ENCODE data around the gene SMIM38. TPM values are rescaled to one million over a fixed set of nuclear protein-coding genes. Genes with fewer than 3 reads are reported as not detected.

SMIM38 gene
- total RNA-seq, 1 donor from 2014 or later: 0.26 TPM

- Histone ChIP-seq H3K27me3 (ENCODE audit: control insufficient read depth, insufficient read depth, low read length) (peaks cover 2% of the 10 kb centered on the region), H3K36me3 (ENCODE audit: control insufficient read depth, insufficient read depth, low read length) (no peaks in the 10 kb centered on the region), H3K4me3 (ENCODE audit: low read depth, low read length) (no peak overlapping the region)
- DNase-seq (ENCODE audit: low read depth): peak; percentile 78
- TF ChIP-seq CTCF (IDR thresholded peaks at IDR 0.05; ENCODE audit: insufficient read depth, low read length, severe bottlenecking): no peak
- no peak for FAIRE-seq
Observed at GRCh38 chr11:69166218-69167115, 10.7 kb downstream of the SMIM38 start.

DNA sequence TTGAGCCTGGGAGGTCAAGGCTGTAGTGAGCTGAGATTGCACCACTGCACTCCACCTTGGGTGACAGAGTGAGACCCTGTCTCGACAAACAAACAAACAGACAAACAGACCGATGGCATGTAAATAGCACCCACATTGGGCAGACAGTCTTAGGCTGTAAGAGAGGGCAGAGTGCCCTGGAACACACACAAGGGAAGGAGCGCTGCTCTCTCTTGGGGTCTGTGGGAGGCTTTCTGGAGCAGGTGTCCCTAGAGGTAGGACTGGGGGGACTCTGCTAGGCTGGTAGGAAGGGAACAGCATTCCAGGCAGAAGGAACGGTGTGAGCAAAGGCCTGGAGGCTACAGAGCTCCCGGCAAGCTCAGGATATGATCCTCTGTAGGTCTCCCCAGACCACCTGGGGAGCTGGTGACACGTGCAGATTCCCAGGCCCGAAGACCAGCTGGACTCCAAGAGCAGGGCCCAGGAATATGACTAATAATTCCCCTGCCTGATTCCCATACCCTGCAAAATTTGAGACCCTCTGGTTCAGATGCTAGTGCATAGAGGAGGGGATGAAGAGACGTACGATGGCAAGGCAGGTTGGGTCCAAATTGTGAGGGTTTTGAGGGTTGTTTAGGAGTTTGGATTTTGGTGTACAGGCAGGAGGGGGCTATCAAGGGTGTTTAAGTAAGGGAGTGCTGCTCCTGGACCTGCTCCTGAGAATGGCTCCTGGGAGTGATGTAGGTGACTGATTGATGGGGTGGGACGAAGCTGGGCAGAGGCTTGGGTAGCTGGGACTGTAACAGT is 11.6 kb downstream of the SMIM38 start:
- FAIRE-seq: no peak
- Histone ChIP-seq H3K27me3 (ENCODE audit: control insufficient read depth, insufficient read depth, low read length) (peaks cover 2% of the 10 kb centered on the region), H3K36me3 (ENCODE audit: control insufficient read depth, insufficient read depth, low read length) (no peaks in the 10 kb centered on the region), H3K4me3 (ENCODE audit: low read depth, low read length) (no peak overlapping the region)
- no peak for TF ChIP-seq CTCF (IDR thresholded peaks at IDR 0.05; ENCODE audit: insufficient read depth, low read length, severe bottlenecking)
- DNase-seq (ENCODE audit: low read depth): no peak

DNA sequence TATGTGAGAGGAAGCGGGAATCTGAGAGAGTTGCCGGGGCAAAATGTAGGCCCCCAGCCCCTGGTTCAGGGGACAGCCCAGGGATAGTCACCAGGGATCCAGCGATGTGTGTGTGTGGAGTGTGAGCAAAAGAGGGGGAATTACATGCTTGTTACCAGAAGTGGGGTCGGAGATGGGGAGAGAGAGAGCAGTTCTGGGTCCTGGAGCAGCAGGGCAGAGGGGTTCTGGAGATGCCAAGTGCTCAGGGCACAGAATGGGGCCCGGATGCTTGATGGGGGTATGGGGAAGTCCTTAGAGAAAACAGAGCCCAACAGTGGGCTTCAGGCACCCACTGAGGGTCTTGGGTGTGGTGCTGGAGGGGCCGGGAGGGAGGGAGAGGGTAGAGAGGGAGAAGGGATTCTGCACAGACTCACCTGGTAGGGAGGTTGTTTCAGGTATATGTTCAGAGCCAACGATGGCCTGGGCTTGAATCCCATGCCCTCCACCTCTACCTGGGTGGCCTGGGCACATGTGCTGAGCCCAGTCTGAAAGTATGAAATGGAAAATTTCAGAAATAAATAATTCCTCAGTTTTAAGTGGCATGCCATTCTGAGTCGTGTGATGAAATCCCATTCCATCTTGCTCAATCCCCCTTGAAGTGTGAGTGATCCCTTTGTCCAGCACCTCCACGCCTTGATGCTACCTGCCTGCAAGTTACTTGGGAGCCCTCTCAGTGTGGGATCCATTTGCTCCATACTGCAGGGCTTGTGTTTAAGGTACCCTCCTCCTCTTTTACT is 12.4 kb downstream of the SMIM38 start:
- Histone ChIP-seq H3K4me3 (ENCODE audit: low read depth, low read length) (no peak overlapping the region), H3K27me3 (ENCODE audit: control insufficient read depth, insufficient read depth, low read length) (peaks cover 2% of the 10 kb centered on the region), H3K36me3 (ENCODE audit: control insufficient read depth, insufficient read depth, low read length) (no peaks in the 10 kb centered on the region)
- FAIRE-seq (no peak), DNase-seq (ENCODE audit: low read depth) (peak; percentile 49)
- no peak for TF ChIP-seq CTCF (IDR thresholded peaks at IDR 0.05; ENCODE audit: insufficient read depth, low read length, severe bottlenecking)

DNA sequence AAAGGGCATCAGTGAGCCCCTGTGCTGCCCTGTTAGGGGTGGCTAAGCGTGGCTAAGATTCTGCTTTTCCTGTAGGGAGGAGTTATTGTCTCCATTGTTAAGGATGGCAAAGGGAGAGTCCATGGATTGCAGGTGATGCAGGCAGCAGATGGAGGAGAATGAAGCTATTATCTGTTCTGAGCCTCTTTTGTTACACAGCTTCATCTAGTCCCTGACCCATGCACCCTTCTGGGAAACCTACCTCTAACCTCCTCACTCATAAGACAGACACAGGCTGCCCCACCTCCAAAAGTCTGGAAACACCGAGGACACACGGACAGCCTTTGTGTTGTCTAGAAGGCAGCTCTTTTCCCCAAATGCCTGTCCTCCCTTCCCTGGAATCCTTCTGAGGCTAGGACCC is 13.7 kb downstream of the SMIM38 start:
- DNase-seq (ENCODE audit: low read depth): no peak
- Histone ChIP-seq H3K27me3 (ENCODE audit: control insufficient read depth, insufficient read depth, low read length) (peaks cover 2% of the 10 kb centered on the region), H3K4me3 (ENCODE audit: low read depth, low read length) (no peak overlapping the region), H3K36me3 (ENCODE audit: control insufficient read depth, insufficient read depth, low read length) (no peaks in the 10 kb centered on the region)
- TF ChIP-seq CTCF (IDR thresholded peaks at IDR 0.05; ENCODE audit: insufficient read depth, low read length, severe bottlenecking): no peak
- no peak for FAIRE-seq

- H3K4me3 ChIP-seq (ENCODE audit: low read depth, low read length): no peak overlapping the region
- H3K36me3 ChIP-seq (ENCODE audit: control insufficient read depth, insufficient read depth, low read length): no peaks in the 10 kb centered on the region
- FAIRE-seq (no peak), DNase-seq (ENCODE audit: low read depth) (no peak)
- no peaks in the 10 kb centered on the region for H3K27me3 ChIP-seq (ENCODE audit: control insufficient read depth, insufficient read depth, low read length)
- TF ChIP-seq CTCF (IDR thresholded peaks at IDR 0.05; ENCODE audit: insufficient read depth, low read length, severe bottlenecking): no peak
Observed at GRCh38 chr11:69170704-69171103, 15.0 kb downstream of the SMIM38 start.
